ENCODE results near the gene APEH.
"Not testable (repeated sequence)": the region's sequence is repeated elsewhere in the genome, so short reads cannot be mapped to it uniquely, and the experiment has no call there.

The APEH gene

DNA sequence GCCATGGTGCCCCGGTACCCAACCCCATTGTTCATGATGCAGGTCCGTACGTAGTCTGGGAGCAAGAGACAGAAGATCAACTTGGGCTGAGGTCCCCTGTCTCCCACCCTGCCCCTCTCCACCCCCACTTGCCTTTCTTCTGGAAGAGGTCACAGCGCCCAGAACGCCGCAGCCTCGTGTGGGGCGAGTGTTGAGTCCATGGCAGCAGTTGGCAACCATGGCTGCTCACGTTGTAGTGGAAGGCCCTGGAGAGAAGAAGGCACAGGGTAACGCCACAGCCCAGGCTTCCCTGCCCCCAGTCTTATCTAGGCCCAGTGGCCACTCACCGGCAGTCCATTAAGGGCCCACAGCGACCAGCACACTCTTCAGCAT lies 13.3 kb downstream of the APEH start:
- peak overlapping the region; percentile 52 for H3K4me3 ChIP-seq (ENCODE audit: low read depth, low read length)

GRCh38 chr3:49688338-49689045 lies 14.3 kb downstream of the APEH start:
- H3K4me3 ChIP-seq (ENCODE audit: low read depth, low read length) = peak overlapping the region; percentile 82
- H3K9ac ChIP-seq (ENCODE audit: low read depth, low read length) = peak overlapping the region; percentile 60
- H3K36me3 ChIP-seq (ENCODE audit: control insufficient read depth, insufficient read depth, low read length) = peaks cover 11% of the 10 kb centered on the region
- H3K27me3 ChIP-seq (ENCODE audit: control insufficient read depth, insufficient read depth, low read length); H3K4me1 ChIP-seq (ENCODE audit: control insufficient read depth, insufficient read depth, low read length); H3K9me3 ChIP-seq (ENCODE audit: control insufficient read depth, insufficient read depth, low read length): not testable (repeated sequence)

More for the DNA sequence above, 13.3 kb downstream of the APEH start:
- H3K9ac ChIP-seq (ENCODE audit: low read depth, low read length); H3K4me1 ChIP-seq (ENCODE audit: control insufficient read depth, insufficient read depth, low read length); H3K27me3 ChIP-seq (ENCODE audit: control insufficient read depth, insufficient read depth, low read length); H3K9me3 ChIP-seq (ENCODE audit: control insufficient read depth, insufficient read depth, low read length): not testable (repeated sequence)
- H3K36me3 ChIP-seq (ENCODE audit: control insufficient read depth, insufficient read depth, low read length) = peaks cover 22% of the 10 kb centered on the region

DNA sequence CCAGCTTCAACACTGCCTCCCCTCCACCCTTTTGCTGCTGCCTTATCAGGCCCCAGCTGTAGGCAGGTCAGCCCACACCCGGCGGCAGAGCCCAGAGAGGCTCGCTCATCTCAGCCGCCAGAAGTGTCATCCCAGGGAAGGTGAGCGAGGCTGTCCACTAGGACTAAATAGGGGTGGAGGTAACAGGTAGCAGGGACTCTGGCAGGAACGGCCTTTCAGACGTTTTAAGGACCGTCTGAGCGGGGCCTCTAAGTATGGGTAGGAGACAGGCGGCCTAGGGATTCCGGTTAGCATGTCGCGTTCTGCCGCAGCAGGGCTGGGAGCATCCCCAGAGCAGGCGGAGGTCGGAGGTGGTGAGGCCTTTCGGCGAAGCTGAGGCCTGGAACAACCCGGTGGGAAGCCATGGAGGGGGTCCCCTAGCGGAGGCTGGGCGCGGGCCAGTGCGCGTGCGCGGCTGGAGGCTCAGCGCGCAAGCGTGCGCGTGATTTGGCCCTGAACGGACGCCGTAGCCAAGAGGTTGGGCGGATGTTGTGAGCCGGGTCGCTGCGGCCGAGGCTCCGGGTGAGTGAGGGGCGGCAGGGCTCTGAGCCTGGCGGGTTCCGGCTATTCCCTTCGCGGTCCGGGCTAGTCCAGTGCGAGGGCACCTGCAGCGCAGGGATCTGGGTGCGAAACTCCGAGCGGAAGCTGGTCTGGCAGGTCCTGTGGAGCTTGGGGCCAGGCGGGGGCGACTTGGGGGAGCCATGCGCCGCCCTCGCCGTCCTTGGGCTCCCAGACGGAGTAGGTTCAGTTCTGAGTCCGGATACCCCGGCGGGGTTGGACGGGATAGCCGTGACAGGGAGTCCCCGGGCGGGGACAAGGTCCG lies 15.1 kb downstream of the APEH start, which contains the start of the genes MST1 and RNF123:
Gene MST1 (minus strand): TSS at position 429 of the 862 bp plus-strand sequence. CDS start 783 bp downstream, outside the sequence.
Gene RNF123 (plus strand): TSS at position 512 of the 862 bp plus-strand sequence. CDS start 1,609 bp downstream, outside the sequence.
- H3K9me3 ChIP-seq (ENCODE audit: control insufficient read depth, insufficient read depth, low read length) = no peaks in the 10 kb centered on the region
- H3K4me3 ChIP-seq (ENCODE audit: low read depth, low read length) = peak within 1 kb of the TSS; percentile 82
- peaks cover 4% of the 10 kb centered on the region for H3K36me3 ChIP-seq (ENCODE audit: control insufficient read depth, insufficient read depth, low read length)
- H3K27me3 ChIP-seq (ENCODE audit: control insufficient read depth, insufficient read depth, low read length) = no peaks in the 10 kb centered on the region
- peaks cover 3% of the 10 kb centered on the region for H3K4me1 ChIP-seq (ENCODE audit: control insufficient read depth, insufficient read depth, low read length)
- peak within 1 kb of the TSS; percentile 60 for H3K9ac ChIP-seq (ENCODE audit: low read depth, low read length)

- peak overlapping the region; percentile 60 for H3K9ac ChIP-seq (ENCODE audit: low read depth, low read length)
- H3K4me1 ChIP-seq (ENCODE audit: control insufficient read depth, insufficient read depth, low read length); H3K36me3 ChIP-seq (ENCODE audit: control insufficient read depth, insufficient read depth, low read length); H3K9me3 ChIP-seq (ENCODE audit: control insufficient read depth, insufficient read depth, low read length); H3K27me3 ChIP-seq (ENCODE audit: control insufficient read depth, insufficient read depth, low read length): not testable (repeated sequence)
- peak overlapping the region; percentile 82 for H3K4me3 ChIP-seq (ENCODE audit: low read depth, low read length)
These were observed 15.9 kb downstream of the APEH start for GRCh38 chr3:49689908-49690624.

- H3K4me3 ChIP-seq (ENCODE audit: low read depth, low read length); H3K9me3 ChIP-seq (ENCODE audit: control insufficient read depth, insufficient read depth, low read length); H3K4me1 ChIP-seq (ENCODE audit: control insufficient read depth, insufficient read depth, low read length); H3K27me3 ChIP-seq (ENCODE audit: control insufficient read depth, insufficient read depth, low read length); H3K9ac ChIP-seq (ENCODE audit: low read depth, low read length); H3K36me3 ChIP-seq (ENCODE audit: control insufficient read depth, insufficient read depth, low read length): not testable (repeated sequence)
These were observed 16.7 kb downstream of the APEH start for GRCh38 chr3:49690856-49691255.

- H3K9me3 ChIP-seq (ENCODE audit: control insufficient read depth, insufficient read depth, low read length); H3K36me3 ChIP-seq (ENCODE audit: control insufficient read depth, insufficient read depth, low read length); H3K9ac ChIP-seq (ENCODE audit: low read depth, low read length); H3K4me3 ChIP-seq (ENCODE audit: low read depth, low read length); H3K27me3 ChIP-seq (ENCODE audit: control insufficient read depth, insufficient read depth, low read length); H3K4me1 ChIP-seq (ENCODE audit: control insufficient read depth, insufficient read depth, low read length): not testable (repeated sequence)
These were observed 17.3 kb downstream of the APEH start for GRCh38 chr3:49691481-49691880.

GRCh38 chr3:49694409-49695070 lies 20.4 kb downstream of the APEH start:
- not testable (repeated sequence) for H3K4me3 ChIP-seq (ENCODE audit: low read depth, low read length); H3K4me1 ChIP-seq (ENCODE audit: control insufficient read depth, insufficient read depth, low read length); H3K9me3 ChIP-seq (ENCODE audit: control insufficient read depth, insufficient read depth, low read length); H3K27me3 ChIP-seq (ENCODE audit: control insufficient read depth, insufficient read depth, low read length); H3K36me3 ChIP-seq (ENCODE audit: control insufficient read depth, insufficient read depth, low read length); H3K9ac ChIP-seq (ENCODE audit: low read depth, low read length)

DNA sequence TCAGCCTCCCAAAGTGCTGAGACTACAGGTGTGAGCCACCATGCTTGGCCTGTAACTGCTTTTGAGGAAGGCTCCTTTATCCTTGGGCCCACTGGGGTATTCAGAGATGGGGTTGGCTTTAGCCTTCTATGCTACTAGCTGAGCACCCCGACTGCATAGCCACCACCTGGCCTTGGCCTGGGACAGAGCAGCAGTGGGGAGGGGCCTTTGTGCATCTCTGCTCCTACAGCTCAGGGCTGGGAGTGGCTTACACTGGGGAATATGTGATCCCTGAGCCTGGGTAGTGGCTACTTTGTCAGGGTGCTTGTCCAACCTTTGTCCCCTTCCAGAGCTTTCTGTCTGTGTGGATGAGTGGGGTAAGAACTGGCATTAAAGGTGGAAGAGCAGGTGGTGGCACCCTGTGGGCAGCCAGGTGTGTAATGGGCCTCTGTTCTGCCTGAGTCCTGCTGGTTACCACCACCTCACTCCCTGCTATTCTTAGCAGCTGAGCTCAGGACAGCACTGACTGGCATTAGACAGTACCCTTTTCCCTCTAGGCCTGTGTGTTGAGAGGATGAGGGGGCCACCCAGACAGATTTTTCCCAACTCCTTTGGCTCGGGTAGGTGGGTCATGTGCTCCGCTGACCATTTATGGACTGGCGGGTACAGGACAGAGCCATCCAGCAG lies 21.3 kb downstream of the APEH start:
- not testable (repeated sequence) for H3K4me1 ChIP-seq (ENCODE audit: control insufficient read depth, insufficient read depth, low read length); H3K9ac ChIP-seq (ENCODE audit: low read depth, low read length); H3K36me3 ChIP-seq (ENCODE audit: control insufficient read depth, insufficient read depth, low read length); H3K4me3 ChIP-seq (ENCODE audit: low read depth, low read length); H3K27me3 ChIP-seq (ENCODE audit: control insufficient read depth, insufficient read depth, low read length); H3K9me3 ChIP-seq (ENCODE audit: control insufficient read depth, insufficient read depth, low read length)

GRCh38 chr3:49699281-49699979 lies 25.3 kb downstream of the APEH start:
- Histone ChIP-seq H3K9me3 (ENCODE audit: control insufficient read depth, insufficient read depth, low read length) (no peaks in the 10 kb centered on the region), H3K27me3 (ENCODE audit: control insufficient read depth, insufficient read depth, low read length) (no peaks in the 10 kb centered on the region), H3K36me3 (ENCODE audit: control insufficient read depth, insufficient read depth, low read length) (peaks cover 23% of the 10 kb centered on the region), H3K9ac (ENCODE audit: low read depth, low read length) (no peak overlapping the region), H3K4me1 (ENCODE audit: control insufficient read depth, insufficient read depth, low read length) (no peaks in the 10 kb centered on the region), H3K4me3 (ENCODE audit: low read depth, low read length) (no peak overlapping the region)

- H3K27me3 ChIP-seq (ENCODE audit: control insufficient read depth, insufficient read depth, low read length) = no peaks in the 10 kb centered on the region
- peaks cover 29% of the 10 kb centered on the region for H3K36me3 ChIP-seq (ENCODE audit: control insufficient read depth, insufficient read depth, low read length)
- H3K4me3 ChIP-seq (ENCODE audit: low read depth, low read length) = no peak overlapping the region
- H3K9ac ChIP-seq (ENCODE audit: low read depth, low read length) = no peak overlapping the region
- no peaks in the 10 kb centered on the region for H3K9me3 ChIP-seq (ENCODE audit: control insufficient read depth, insufficient read depth, low read length)
- H3K4me1 ChIP-seq (ENCODE audit: control insufficient read depth, insufficient read depth, low read length) = no peaks in the 10 kb centered on the region
These were observed 25.9 kb downstream of the APEH start for GRCh38 chr3:49700014-49700413.

All from iPS-15b (cell line).